ENCODE results near the gene PAPLN.

DNA sequence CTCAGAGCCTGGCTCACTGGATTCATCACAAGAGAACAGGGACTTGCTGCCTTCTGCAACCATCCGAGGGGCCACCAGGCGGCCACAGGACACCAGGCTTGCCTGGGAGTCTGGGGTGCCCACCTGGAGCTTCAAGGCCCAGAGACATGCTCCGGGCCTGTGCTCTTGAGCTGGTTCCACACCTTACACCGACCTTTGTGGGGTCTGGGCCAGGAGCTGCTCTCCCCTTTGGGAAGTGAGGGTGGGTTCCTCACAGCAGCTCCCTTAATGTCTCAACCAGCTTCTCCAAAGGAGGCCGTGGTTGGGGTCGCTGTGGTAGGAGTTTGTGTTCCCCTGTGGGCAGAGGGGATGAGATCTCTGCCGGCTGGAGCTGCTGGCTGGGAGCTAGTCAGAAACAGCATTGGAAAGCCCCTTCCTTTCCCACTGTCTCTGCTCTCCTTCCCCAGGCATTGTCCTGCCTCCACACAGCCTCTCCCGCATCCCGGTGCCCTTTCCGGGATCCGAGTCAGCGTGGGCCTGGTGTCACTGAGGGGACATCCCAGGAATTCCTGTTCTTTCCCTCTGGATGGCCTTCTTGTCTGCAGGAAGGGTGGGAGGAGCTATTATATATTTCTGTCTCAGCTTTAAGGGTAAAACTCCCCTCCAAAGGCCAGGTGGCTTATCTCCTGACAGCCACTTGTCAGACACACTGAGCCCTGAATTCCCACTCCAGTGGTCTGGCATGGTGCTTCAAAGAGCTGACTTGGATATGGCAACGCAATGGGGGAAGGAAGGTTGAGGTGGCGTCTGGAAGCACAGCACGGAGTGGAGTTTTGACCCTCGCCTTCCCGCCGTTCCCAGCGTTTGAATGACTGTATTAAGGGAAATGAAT lies 5.1 kb upstream of the PAPLN start:
- TF ChIP-seq, protein P1, sequence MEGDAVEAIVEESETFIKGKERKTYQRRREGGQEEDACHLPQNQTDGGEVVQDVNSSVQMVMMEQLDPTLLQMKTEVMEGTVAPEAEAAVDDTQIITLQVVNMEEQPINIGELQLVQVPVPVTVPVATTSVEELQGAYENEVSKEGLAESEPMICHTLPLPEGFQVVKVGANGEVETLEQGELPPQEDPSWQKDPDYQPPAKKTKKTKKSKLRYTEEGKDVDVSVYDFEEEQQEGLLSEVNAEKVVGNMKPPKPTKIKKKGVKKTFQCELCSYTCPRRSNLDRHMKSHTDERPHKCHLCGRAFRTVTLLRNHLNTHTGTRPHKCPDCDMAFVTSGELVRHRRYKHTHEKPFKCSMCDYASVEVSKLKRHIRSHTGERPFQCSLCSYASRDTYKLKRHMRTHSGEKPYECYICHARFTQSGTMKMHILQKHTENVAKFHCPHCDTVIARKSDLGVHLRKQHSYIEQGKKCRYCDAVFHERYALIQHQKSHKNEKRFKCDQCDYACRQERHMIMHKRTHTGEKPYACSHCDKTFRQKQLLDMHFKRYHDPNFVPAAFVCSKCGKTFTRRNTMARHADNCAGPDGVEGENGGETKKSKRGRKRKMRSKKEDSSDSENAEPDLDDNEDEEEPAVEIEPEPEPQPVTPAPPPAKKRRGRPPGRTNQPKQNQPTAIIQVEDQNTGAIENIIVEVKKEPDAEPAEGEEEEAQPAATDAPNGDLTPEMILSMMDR (IDR thresholded peaks at IDR 0.05; ENCODE audit: low read depth, low read length) = no peak
- TF ChIP-seq POLR2A (IDR thresholded peaks at IDR 0.05; ENCODE audit: extremely low read depth, insufficient read length) (no peak), MYC (IDR thresholded peaks at IDR 0.05; ENCODE audit: low read depth, low read length) (no peak)

Measured in NB4 (cell line).